Left ventricle myocardium inferior (tissue), 1 donor: ENCODE measurements around the gene NOS1AP. TPM values are rescaled to one million over a fixed set of nuclear protein-coding genes. Genes with fewer than 3 reads are reported as not detected.

ENCODE experiments used
- DNase-seq: peaks from one replicate; pipeline ENCODE4 v3.0.0-alpha.2; 2020
- H3K27ac ChIP-seq: fragments of 200-600 bp; replicated peaks from 2 replicates; pipeline ENCODE4 v1.8.0; 2021
- H3K27me3 ChIP-seq: fragments of 200-600 bp; 2 replicates; pipeline ENCODE4 v1.8.0; 2021; ENCODE audit warnings: low read depth
- H3K36me3 ChIP-seq: fragments of 200-600 bp; 2 replicates; pipeline ENCODE4 v1.8.0; 2021
- H3K4me1 ChIP-seq: fragments of 200-600 bp; 2 replicates; pipeline ENCODE4 v1.8.0; 2021
- H3K4me3 ChIP-seq: fragments of 200-600 bp; 2 replicates; pipeline ENCODE4 v1.8.0; 2021; ENCODE audit warnings: mild to moderate bottlenecking, moderate library complexity
- H3K9me3 ChIP-seq: fragments of 200-600 bp; replicated peaks from 2 replicates; pipeline ENCODE4 v1.8.0; 2021
- intact Hi-C: fragments of 100-400 bp; cut with micrococcal nuclease; formaldehyde crosslinking; loops from one replicate; pipeline ENCODE4 v1.11.0; 2022
- total RNA-seq: library from RNA; stranded (reverse); fragmentation: NEBNext Ultra II Directional; extraction: Animal tissue kit (Norgen Biotek cat#: 25700); gene quantifications from one replicate; pipeline ENCODE4 v1.2.1, GENCODE V29; 2021
- TF ChIP-seq, protein P1 (sequence below): fragments of 200-600 bp; IDR thresholded peaks from 2 replicates; pipeline ENCODE4 v1.8.0; 2021; ENCODE audit warnings: antibody characterized with exemption, mild to moderate bottlenecking, borderline replicate concordance
- donor health status: DM: no; HTN: yes; CAD: no; lungs with severe emphysema.

The NOS1AP gene
- total RNA-seq, 1 donor from 2014 or later: 6.2 TPM

DNA sequence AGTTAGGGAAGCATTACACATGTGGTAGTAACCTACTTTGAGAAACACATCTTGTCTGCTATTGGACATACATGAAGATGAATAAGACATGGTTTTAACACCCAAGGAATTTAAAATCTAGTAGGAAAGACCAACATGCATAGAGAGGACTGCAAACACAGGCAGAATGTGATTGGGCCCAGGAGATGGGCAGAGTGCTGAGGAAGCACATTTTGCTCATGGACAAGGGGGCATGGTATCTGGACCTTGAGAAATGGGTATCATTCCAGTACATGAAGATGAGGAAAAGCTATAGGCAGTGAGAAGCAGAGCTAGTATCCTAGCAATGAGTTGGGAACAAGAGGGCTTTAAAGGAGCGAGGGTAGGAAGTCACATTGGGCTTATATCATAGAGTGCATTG, 164.4 kb downstream of the NOS1AP start:
- H3K4me1 ChIP-seq: peaks cover 30% of the 10 kb centered on the region
- H3K4me3 ChIP-seq: no peak overlapping the region
- intact Hi-C loops: no loop called here
- no peak for DNase-seq
- no peaks in the 10 kb centered on the region for H3K27me3 ChIP-seq
- TF ChIP-seq, protein P1, sequence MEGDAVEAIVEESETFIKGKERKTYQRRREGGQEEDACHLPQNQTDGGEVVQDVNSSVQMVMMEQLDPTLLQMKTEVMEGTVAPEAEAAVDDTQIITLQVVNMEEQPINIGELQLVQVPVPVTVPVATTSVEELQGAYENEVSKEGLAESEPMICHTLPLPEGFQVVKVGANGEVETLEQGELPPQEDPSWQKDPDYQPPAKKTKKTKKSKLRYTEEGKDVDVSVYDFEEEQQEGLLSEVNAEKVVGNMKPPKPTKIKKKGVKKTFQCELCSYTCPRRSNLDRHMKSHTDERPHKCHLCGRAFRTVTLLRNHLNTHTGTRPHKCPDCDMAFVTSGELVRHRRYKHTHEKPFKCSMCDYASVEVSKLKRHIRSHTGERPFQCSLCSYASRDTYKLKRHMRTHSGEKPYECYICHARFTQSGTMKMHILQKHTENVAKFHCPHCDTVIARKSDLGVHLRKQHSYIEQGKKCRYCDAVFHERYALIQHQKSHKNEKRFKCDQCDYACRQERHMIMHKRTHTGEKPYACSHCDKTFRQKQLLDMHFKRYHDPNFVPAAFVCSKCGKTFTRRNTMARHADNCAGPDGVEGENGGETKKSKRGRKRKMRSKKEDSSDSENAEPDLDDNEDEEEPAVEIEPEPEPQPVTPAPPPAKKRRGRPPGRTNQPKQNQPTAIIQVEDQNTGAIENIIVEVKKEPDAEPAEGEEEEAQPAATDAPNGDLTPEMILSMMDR: no peak
- no peaks in the 10 kb centered on the region for H3K36me3 ChIP-seq
- no peak overlapping the region for H3K27ac ChIP-seq
- H3K9me3 ChIP-seq: no peaks in the 10 kb centered on the region

DNA sequence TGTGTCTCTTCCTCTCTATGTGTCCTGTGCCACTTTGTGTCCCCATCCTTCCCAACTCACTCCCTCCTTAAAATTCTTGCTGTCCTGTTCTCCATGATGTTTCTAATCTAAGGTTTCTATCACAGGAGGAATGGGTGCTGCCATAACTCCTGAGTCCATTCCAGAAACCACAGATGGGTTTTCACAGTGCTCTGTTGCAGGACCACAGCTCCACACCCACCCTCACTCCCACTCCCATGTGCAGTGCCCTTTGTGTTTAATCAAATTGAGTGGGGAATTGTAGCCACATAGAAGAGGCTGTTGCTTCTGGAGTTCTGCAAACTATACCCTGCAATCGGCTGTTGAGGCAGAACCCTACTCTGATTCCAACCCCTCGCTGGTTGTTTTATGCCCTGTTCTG, 165.1 kb downstream of the NOS1AP start:
- intact Hi-C loops: no loop called here
- TF ChIP-seq, protein P1: no peak
- Histone ChIP-seq H3K9me3 (no peaks in the 10 kb centered on the region), H3K36me3 (no peaks in the 10 kb centered on the region), H3K27ac (no peak overlapping the region), H3K4me3 (no peak overlapping the region), H3K27me3 (no peaks in the 10 kb centered on the region), H3K4me1 (peaks cover 23% of the 10 kb centered on the region)
- no peak for DNase-seq

DNA sequence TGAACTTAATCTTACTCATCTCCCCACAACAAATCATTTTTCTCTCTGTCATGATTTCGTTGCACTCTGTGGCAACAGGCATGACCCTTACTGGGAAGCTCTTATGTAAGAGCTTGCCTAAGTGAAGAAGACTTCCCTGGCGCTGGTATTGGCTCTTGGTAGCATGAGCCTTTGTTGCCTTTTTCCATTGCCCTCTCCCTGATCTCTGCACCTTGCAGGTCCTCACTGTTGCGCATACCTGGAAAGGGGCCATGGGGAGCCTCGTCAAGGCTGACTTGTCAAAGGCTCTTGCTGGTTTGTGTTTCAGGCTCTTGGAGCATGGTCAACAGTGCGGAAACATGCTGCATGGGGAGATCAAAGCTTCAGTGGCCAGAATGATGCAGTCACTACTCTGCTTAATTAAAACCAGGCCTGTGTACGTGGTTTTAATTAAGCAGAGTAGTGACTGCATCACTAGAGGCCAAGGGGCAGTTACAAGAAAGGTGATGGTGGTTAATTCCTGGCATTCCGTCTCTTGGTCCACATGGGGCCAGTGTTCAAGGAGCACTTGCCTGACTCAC, 165.8 kb downstream of the NOS1AP start:
- Histone ChIP-seq H3K36me3 (no peaks in the 10 kb centered on the region), H3K27me3 (no peaks in the 10 kb centered on the region), H3K4me1 (peaks cover 16% of the 10 kb centered on the region), H3K9me3 (no peaks in the 10 kb centered on the region), H3K27ac (no peak overlapping the region), H3K4me3 (no peak overlapping the region)
- intact Hi-C loops: no loop called here
- TF ChIP-seq, protein P1: no peak
- no peak for DNase-seq

DNA sequence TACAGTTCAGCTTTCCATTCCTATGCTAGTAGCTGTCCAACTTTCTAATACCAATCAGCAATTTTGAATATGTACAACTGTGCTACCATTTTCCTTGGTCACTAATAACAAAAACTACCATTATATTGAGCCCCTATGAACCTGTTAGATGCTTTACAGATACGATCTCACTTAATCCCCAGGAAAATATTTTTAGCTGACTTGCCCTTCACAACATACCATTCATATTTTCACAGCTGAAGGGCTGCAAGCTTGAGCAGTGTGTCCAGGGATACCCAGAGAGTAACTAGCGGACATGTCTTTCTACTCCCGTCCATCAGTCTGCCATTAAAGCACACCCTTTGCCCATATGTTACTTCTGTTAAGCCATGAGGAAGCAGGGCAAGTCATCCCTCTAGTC, 166.7 kb downstream of the NOS1AP start:
- TF ChIP-seq, protein P1: no peak
- Histone ChIP-seq H3K4me3 (no peak overlapping the region), H3K9me3 (no peaks in the 10 kb centered on the region), H3K27ac (no peak overlapping the region), H3K36me3 (no peaks in the 10 kb centered on the region), H3K4me1 (peaks cover 11% of the 10 kb centered on the region), H3K27me3 (no peaks in the 10 kb centered on the region)
- intact Hi-C loops: no loop called here
- DNase-seq: no peak

DNA sequence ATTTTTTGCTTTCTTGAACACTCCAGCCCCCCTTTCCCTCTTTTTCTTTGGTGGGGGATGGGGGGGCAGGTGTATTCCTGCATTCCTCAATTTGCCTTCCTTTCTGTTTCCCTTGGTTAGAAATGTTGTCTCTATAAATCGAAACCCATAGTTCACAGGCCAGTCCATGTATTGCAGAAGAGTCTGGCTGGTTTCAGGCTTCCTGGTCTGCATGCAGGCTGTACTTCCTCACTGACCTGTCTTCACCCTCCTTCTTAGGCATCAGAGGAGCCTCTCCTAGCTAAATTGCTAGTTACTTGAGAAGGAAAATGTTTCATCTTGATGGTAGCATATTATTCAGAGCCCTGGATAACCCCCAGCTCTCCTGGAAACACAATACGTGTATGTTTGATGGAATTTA, 167.1 kb downstream of the NOS1AP start:
- no peaks in the 10 kb centered on the region for H3K27me3 ChIP-seq
- no peak overlapping the region for H3K4me3 ChIP-seq
- H3K4me1 ChIP-seq: peaks cover 15% of the 10 kb centered on the region
- no peak for DNase-seq
- no peaks in the 10 kb centered on the region for H3K36me3 ChIP-seq
- H3K27ac ChIP-seq: no peak overlapping the region
- TF ChIP-seq, protein P1: no peak
- H3K9me3 ChIP-seq: no peaks in the 10 kb centered on the region
- intact Hi-C loops: no loop called here
